GM11168 (cell line): Measurements from ENCODE around the gene SLC2A4.

Experiments
- in situ Hi-C: fragments of 300-500 bp; cut with MboI; formaldehyde crosslinking; loops from one replicate; pipeline ENCODE4 v1.12.0; 2022; ENCODE audit warnings: low sequenced_read_pairs; ENCODE audit not compliant: unreplicated experiment

The SLC2A4 gene

DNA sequence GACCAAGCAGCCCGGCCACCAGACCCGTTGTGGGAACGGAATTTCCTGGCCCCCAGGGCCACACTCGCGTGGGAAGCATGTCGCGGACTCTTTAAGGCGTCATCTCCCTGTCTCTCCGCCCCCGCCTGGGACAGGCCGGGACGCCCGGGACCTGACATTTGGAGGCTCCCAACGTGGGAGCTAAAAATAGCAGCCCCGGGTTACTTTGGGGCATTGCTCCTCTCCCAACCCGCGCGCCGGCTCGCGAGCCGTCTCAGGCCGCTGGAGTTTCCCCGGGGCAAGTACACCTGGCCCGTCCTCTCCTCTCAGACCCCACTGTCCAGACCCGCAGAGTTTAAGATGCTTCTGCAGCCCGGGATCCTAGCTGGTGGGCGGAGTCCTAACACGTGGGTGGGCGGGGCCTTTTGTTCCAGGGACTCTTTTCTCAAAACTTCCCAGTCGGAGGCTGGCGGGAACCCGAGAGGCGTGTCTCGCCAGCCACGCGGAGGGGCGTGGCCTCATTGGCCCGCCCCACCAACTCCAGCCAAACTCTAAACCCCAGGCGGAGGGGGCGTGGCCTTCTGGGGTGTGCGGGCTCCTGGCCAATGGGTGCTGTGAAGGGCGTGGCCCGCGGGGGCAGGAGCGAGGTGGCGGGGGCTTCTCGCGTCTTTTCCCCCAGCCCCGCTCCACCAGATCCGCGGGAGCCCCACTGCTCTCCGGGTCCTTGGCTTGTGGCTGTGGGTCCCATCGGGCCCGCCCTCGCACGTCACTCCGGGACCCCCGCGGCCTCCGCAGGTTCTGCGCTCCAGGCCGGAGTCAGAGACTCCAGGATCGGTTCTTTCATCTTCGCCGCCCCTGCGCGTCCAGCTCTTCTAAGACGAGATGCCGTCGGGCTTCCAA, at the start of gene SLC2A4:
TSS of gene SLC2A4 (plus strand) at position 645 of the 879 bp plus-strand sequence. CDS start at position 862, 217 bp downstream.
- in situ Hi-C loops, result no loop called here

DNA sequence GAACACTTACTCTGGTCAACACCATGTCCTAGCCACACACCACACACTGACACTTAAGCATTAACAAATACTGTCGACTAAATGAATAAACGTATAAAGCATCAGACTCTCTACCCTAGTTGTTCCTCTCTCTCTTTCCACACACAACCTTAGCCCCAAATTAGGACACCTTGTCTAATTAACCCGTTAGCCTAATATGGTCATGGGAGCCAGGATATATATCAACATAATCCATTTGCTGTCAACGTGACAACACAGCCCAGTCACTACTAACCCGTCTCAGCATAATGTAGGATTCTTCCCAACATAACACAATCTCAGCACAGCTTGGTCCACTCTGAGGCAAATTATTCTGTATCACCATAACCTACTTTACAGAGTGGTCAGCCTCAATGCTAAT, 49.4 kb upstream of the SLC2A4 start:
- in situ Hi-C loops, result no loop called here

DNA sequence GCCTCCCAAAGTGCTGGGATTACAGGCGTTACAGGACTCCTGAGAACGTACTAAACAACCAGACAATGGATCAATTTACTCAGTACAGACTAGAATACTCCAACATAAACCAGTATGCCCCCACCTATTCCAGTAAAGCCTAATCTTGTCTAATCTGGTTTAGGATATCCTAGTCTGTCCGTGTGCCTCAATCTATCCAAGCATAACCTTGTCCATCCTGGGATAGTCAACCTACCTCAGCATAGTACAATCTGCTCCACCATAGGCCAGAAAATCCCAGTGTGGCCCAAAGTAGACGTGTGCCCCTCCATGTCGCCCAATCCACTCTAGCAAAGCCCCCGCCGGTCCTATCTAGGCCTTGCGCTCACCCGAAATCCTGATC, 47.8 kb upstream of the SLC2A4 start:
- in situ Hi-C loops, result no loop called here

GRCh38 chr17:7234083-7234951, 47.2 kb upstream of the SLC2A4 start, which contains the start of gene DVL2:
DVL2 (minus strand) TSS chr17:7234517; CDS start chr17:7234262, 255 bp downstream.
- in situ Hi-C loops, result no loop called here

GRCh38 chr17:7235693-7236665, 45.5 kb upstream of the SLC2A4 start:
- in situ Hi-C loops, result no loop called here

- in situ Hi-C loops, result no loop called here
Observed at GRCh38 chr17:7236808-7237207, 44.7 kb upstream of the SLC2A4 start.

- in situ Hi-C loops, result no loop called here
Observed at GRCh38 chr17:7237266-7237760, 44.2 kb upstream of the SLC2A4 start.

DNA sequence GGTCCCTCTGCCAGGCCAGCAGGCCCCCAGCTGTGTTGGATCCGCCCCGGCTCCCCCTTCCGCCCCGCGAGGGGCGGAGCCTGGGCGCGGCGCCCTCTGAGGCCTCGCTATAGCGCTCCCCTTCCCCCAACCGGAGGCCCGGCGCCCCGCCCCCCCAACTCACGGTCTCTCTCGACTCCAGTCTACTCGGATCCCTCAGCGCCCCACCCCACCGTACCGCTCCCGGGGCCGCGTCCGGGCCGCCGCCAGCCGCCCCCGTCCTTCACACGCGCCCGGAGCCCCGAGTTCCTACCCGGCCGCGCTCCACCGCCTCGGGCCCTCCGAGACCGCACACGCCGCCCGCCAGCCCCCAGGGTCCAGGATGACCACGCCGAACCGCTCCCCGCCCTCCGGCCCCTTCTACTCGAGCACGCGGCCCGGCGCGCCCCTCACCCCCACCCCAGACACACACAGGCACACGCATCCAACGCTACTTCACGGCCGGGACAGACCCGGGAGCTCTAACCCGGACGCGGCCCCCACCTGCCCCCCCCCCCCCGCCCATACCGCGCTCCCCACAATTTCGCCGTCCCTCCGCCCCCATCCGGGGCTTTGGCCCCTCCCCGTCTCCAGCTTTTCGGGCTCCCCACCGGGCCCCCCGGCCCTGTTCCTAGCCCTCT, 43.6 kb upstream of the SLC2A4 start:
- in situ Hi-C loops, result no loop called here

DNA sequence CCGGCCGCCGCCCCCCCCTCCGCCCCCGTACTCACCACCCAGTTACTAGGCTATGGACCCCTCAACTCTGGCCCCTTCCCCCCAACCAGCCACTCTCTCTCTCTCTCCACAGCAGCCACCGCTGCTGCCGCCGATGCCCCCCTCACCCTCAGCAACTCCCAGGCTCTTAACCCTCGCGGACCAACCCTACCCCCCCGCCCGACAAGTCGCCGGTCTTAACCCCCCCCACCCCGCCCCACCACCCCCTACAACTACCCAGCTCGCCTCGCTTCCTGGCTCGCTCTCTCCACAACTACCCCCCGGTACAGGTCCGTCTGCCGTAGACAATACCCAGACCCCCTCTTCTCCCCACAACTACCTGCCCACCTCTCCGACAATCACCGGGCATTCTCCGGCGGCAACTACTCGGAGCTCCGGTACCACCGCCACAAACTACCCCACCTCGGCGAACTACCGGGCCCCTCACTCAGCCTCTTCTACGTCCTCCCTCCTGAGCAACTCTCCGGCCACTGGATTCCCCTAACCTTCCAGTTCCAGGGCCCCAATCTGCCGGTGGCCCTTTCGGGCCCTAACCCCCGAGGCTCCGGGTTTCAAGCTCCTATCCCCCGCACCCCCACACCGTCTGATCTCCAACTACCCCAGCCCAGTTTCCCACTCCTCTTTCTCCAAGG, 43.0 kb upstream of the SLC2A4 start:
- in situ Hi-C loops, result no loop called here

DNA sequence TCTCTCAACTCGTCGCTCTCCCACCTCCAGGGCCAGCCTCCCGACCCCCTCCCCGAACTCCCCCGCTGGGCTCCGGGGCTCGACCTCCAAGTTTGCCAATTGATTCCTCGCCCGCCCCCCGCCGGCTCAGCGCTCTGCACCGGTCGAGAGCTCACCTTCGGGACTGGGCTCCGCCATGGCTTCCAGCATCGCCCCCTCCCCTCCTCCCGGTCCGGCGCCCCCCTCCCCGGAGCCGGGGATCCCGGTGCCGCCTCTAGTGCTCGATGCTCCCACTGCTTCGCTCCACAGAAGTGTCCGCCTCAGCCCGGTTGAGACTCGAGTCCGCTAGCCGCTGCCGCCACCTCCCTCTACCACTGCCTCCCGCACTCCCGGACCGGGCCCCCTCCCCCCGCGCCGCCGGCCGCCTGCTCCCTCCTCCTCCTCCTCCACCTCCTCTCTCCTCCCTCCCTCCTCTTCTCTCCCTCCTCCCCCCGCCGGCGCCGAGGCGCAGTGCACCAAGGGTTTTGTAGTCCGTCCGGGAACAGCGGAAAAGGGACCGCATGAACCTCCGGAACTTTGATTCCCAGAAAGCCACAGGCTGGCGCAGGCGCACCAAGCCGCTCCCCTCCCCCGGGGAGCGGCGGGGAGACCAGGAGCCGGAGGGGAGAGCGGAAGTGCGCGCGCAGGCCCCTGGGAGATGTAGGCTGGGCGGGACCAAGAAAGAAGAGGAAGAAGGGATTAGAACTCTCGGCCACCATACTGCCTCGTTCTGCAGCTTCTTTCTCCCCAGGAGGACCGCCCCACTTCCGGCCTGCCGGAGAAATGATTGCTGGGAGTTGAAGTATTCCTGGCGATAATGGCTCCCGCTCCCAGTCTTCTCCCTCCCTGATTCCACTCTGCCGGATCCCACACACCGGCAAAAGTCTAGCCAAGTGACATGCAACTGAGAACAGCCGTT, 42.2 kb upstream of the SLC2A4 start, which contains the start of gene PHF23:
TSS of gene PHF23 (minus strand) at position 367 of the 937 bp plus-strand sequence. CDS start at position 189, 178 bp downstream.
- in situ Hi-C loops, result no loop called here

GRCh38 chr17:7240375-7240774, 41.1 kb upstream of the SLC2A4 start:
- in situ Hi-C loops, result no loop called here

GRCh38 chr17:7241090-7241733, 40.3 kb upstream of the SLC2A4 start:
- in situ Hi-C loops, result no loop called here

GRCh38 chr17:7241783-7242716, 39.5 kb upstream of the SLC2A4 start, which contains the start of gene GABARAP:
GABARAP (minus strand) TSS chr17:7242449; CDS start chr17:7242330, 119 bp downstream.
- in situ Hi-C loops, result no loop called here

- in situ Hi-C loops, result no loop called here
Observed at GRCh38 chr17:7242717-7243452, 38.6 kb upstream of the SLC2A4 start.

DNA sequence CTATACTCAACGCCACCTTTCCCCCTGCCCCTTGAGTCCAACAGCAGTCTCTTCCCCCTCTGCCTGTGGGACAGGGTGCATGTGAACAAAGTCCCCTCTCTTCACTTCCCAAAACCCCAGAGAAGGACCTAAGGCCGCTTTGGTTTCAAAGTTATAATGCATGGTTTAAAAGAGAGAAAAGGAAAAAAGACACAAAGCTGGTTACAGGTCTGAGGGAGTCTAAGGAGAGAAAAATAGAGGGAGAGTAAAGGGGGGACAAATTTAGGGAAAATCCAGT, 38.1 kb upstream of the SLC2A4 start:
- in situ Hi-C loops, result no loop called here
